Activated CD4-positive, alpha-beta T cell treated with anti-CD3 and anti-CD28 coated beads for 48 hours (primary cell): ENCODE results near the gene PTGES3L.

ENCODE experiments used
- DNase-seq: peaks from one replicate; pipeline ENCODE4 v3.0.0-alpha.2; 2020

PTGES3L gene

DNA sequence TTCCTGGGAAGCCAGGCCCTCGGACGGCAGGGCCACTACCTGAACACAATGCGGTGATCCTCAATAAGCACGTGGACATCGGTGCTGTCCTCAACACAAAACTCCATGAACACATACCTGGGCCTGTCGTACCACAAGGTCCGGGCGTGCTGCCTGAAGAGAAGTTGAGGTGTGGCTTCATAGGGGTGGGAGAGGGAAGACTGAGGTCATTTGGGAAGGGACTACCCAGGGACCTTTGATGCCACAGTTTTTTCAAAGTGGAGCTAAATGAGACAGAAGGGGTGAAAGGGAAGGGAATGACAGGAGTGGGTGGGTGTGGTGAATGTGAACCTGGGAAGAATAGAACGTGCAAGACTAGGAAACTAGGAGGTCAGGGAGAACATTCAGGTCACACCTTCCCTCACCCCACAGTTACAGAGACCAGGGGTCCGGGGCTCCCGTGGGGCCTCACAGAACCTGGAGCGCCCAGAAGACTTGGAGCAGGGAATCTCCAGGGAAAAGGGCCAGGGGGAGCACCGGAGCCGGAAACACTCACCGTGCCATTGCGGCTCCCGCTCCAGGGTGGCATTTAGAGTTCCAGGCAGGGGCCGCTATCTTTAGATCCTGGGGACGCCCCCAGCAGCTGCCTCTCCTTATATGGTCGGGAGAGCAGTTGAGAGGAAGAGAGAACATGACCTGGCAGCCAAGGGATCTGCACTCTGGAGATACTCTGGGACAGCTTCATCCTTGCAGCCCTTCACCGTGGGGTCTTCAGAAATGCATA is at the start of gene PTGES3L:
TSS of gene PTGES3L (minus strand) at position 570 of the 763 bp plus-strand sequence. CDS start at position 543, 27 bp downstream.
- DNase-seq: peak; percentile 52

GRCh38 chr17:43028221-43028861 is 48.5 kb upstream of the PTGES3L start:
- DNase-seq: no peak

- DNase-seq: no peak
Observed at GRCh38 chr17:43027091-43028032, 47.5 kb upstream of the PTGES3L start.

- no peak for DNase-seq
Observed at GRCh38 chr17:43026595-43026994, 46.7 kb upstream of the PTGES3L start.

DNA sequence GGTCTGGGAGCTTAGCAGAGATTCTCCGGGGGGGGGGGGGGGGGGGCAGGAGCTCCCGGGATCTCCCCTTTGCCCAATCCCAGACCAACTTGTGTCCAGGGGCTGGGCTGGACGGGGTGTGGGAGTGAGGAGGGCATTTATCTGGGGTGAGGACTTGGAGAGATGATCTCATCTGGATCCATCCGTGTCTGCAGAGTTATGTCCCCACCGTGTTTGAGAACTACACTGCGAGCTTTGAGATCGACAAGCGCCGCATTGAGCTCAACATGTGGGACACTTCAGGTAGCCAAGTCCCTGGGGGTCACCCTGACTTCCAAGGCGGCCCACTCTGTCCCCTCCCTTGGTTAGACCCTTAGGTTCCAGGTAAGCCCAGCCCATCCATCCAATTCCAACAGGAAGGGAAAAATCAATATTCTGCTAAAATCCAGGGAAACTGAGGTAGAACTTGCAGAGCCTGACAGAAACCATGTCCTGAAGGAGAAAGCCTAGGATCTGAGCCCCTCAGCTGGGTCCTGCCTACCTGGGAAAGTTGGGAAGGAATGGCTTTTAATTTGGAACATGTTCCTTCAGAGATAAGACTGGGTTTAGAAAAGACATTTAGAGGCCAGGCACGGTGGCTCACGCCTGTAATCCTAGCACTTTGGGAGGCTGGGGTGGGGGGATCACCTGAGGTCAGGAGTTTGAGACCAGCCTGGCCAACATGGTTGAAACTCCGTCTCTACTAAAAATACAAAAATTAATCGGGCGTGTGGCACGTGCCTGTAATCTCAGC is 46.1 kb upstream of the PTGES3L start:
- DNase-seq: no peak

GRCh38 chr17:43025290-43025657 is 45.4 kb upstream of the PTGES3L start:
- DNase-seq: no peak

- peak; percentile 85 for DNase-seq
Observed at GRCh38 chr17:43024407-43025289, 44.8 kb upstream of the PTGES3L start, which contains the start of gene RND2. RND2 (plus strand) TSS chr17:43025231; CDS start chr17:43025348, 117 bp downstream.

DNA sequence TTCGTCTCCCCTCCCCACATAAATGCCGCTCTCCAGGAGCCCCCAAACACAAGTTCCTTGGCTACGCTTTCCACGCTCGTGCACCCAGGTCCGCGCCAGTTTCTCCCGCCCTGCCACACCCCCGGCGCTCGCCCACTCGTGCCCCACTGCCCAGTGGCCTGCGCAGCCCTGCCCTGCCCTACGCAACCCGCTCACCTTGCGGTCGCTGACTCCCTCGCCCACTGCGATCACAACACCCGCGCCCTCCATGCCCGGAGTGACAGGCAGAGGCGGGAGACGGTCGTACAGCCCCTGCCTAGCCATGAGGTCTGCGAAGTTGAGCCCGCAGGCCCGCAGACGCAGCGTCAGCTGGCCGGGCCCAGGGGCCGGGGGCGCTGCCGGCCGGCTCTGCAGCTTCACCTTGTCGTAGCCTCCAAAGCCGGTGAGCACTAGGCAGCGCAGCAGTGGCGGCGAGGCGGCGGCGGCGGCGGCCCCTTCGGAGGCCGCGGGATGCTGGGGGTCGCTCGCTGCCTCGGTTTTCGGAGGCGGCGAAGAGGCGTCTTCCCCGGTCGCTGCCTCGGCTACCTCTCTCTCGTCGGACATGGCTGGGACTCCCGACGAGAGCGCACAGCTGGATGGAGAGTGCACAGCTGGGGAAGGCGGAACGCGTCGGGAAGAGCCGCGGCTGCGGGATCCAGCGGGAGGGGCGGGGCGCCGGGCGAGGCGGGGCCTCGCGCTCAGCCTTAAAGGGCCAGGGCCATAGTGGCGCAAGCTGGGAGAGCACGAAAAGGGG is 42.0 kb upstream of the PTGES3L start, which contains the start of gene VAT1:
TSS of gene VAT1 (minus strand) at position 645 of the 772 bp plus-strand sequence. CDS start at position 582, 63 bp downstream.
- DNase-seq: peak; percentile 74

- DNase-seq: peak; percentile 40
Observed at GRCh38 chr17:43020789-43021740, 41.2 kb upstream of the PTGES3L start.

GRCh38 chr17:43020030-43020621 is 40.2 kb upstream of the PTGES3L start:
- no peak for DNase-seq

DNA sequence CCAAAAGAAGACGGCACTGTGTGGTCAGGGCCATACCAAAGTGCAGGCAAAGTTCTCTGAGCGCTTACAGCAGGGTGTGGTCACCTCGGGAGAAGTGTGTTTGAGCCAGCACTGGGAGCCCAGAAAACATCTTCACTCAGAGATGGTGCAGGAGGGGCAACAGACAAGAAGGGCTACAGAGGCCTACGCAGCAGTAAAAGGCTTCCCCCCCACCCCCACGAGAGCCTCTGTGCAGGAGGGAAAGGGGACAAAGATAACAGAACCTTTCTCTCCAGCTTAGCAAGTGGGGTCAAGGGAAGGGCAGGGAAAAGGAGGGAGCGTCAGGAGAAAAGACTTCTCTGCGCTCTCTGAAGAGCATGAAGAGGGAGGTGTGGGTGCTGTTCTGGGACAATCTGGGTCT is 39.5 kb upstream of the PTGES3L start:
- no peak for DNase-seq

DNA sequence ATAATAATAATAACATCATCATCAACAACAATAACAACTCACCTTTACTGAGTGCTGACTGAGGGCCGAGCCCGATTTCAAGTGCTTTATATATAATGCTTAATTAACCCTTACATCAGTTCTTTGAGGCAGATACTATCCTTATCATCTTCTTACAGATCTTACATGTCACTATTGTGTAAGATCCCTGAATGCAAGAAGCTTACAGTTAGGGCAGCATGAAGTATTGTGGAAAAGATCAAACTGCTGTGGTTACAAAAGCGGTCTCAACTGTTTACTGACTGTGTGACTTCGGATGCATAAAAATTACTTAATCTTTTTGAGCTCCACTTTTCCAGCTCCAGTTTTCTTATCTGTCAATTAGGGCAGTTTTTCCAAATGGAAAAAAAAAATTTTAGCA is 39.1 kb upstream of the PTGES3L start:
- DNase-seq: no peak

DNA sequence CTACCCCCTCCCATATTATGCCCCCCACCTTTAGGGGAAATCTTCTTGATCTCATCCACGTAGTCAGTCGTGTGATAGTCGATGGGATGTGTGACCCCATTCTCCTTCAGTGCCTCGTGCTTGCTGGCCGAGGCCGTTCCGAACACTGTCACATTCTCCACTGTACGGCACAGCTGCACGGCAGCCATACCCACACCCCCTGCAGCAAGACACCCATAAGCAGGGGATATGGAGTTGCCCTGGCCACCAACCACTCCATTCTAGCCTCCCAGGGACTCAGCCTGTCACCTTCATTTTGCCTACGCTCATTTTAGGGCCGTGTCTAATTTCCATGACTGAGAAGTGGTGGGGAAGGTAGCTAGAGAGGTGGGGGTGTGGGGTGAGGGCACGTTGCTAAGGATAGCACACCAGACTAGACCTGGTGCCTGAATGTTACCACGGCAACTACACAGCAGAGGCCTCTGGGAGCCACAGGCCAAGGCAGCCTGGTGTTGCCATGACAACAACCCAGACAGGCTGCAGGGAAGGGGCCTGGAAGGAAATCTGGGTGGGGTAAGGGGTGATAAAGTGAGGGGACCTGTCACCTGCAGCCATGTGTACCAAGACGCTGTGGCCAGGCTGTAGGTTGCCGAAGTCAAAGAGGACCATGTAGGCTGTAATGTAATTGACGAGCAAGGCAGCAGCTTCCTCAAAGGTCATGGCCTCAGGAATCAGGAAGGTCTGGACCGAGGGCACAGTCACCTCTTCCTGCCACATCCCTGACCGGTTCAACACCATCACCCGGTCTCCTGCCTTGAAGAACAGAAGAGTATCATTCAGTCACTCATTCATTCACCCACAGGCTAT is 38.4 kb upstream of the PTGES3L start:
- no peak for DNase-seq

- DNase-seq: no peak
Observed at GRCh38 chr17:43016216-43016615, 36.3 kb upstream of the PTGES3L start.

GRCh38 chr17:43015579-43015978 is 35.7 kb upstream of the PTGES3L start:
- no peak for DNase-seq

DNA sequence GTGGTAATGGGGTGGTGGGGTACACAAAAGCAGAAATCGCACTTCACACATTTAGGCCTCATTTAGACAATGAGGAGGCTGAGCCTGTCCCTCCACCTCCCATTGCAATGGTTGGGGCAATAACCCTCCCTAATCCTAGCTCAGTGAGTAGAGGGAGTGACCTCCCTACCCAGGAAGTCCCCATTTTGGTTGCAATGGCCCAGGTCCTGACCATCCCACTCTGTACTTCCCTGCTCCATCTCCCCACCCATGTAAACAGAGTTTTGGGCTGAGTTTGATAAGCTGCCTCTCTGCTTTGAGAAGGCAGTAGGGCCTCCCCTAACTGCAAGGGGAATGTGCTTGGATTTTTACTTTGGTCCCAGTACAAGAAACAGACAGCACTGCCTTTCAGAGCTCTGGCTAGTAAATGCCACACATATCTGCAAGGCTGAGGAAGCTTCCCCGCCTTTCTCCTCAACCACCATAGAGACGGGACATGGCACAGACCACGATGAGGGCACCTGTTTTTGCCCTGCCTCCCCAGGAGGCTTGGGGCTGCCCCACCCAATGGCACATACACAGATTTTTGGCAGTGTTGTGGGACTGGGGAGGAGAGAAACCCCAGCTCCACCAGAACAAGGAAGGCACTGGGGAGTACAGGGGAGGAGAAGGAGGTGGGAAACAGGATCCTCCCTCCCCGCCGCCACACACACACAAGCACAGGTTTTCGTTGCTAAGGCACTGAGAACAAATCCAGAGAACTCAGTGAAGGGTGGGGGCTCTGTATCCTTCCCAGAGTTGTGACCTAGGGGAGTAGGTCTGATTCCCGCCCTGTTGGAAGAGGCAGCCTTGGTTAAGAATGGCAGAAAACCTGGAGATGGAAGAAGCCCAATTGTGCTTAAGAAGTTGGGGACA is 35.0 kb upstream of the PTGES3L start:
- no peak for DNase-seq
